NCI-H2107 treated with DMSO at 0.1 percent for 48 hours (cell line): ENCODE results near the gene DNAH10.

ENCODE experiments used
- DNase-seq: peaks from one replicate; lab custom pipeline; 2025; ENCODE audit not compliant: unreplicated experiment; lab: John Stamatoyannopoulos, UW

DNAH10 gene

GRCh38 chr12:123794027-123794426 lies 31.9 kb downstream of the DNAH10 start:
- DNase-seq: no peak

DNA sequence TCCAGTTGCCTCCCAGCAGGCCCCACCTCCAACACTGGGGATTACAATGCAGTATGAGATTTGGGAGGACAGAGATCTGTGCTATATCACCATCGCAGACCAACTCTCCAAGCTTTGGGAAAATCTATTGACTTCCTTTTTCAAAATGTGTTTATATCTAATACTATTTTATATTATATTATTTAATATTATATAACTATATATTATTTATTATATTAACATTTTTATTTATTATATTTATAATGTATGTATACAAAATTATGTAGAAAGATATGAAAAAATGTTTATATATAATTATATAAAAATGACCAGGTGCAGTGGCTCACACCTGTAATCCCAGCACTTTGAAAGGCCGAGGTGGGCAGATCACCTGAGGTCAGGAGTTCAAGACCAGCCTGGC lies 36.4 kb downstream of the DNAH10 start:
- no peak for DNase-seq

GRCh38 chr12:123799227-123799626 lies 37.1 kb downstream of the DNAH10 start:
- DNase-seq: no peak

DNA sequence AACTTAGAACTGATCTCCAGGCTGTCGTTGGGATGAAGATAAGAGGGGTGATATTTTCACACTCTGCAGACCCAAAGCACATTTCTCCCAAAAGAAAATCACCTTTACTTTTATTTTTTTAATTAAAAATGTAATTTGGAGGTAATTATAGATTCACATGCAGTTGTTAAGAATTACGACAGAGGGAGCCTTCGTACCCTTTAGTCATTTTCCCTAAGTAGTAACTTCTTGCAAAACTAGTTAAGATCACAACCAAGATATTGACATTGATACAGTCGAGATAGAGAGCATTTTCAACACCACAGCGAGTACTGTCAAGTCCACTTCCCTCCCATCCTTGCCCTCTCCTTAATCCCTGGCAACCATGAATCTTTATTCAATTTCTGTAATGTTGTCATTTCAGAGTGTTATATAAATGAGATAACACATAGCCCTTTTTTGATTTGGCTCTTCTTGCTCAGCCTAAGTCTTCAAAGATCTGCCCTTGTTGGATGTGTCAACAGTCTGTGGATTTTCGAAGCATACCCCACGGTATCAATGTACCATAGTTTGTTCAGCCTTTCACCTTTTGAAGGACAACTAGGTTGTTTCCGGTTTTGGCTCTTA lies 39.6 kb downstream of the DNAH10 start:
- no peak for DNase-seq

- no peak for DNase-seq
Observed at GRCh38 chr12:123805173-123805572, 43.1 kb downstream of the DNAH10 start.

- no peak for DNase-seq
Observed at GRCh38 chr12:123807002-123807401, 44.9 kb downstream of the DNAH10 start.

- DNase-seq: no peak
Observed at GRCh38 chr12:123807670-123808069, 45.6 kb downstream of the DNAH10 start.

DNA sequence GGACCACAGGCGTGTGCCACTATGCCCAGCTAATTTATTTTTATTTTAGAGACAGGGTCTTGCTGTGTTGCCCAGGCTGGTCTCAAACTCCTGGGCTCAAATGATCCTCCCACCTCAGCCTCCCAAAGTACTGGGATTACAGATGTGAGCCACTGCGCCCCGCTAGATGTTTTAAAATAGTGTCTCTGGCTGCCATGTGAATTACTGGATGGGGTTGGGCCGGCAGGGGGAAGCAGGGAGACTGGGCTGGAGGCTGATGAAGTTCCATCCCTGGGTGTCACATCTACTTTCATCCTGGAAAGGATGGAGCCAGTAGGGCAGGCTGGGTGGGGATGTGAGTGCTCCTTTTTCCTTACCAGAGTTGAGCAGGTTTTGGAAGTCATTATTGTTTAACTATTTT lies 46.1 kb downstream of the DNAH10 start:
- DNase-seq: no peak

- DNase-seq: no peak
Observed at GRCh38 chr12:123813349-123813748, 51.2 kb downstream of the DNAH10 start.

GRCh38 chr12:123815968-123816367 lies 53.9 kb downstream of the DNAH10 start:
- DNase-seq: no peak

GRCh38 chr12:123816896-123817537 lies 54.9 kb downstream of the DNAH10 start:
- DNase-seq: no peak

GRCh38 chr12:123822804-123823203 lies 60.7 kb downstream of the DNAH10 start:
- no peak for DNase-seq

GRCh38 chr12:123828120-123828519 lies 66.0 kb downstream of the DNAH10 start:
- DNase-seq: no peak

DNA sequence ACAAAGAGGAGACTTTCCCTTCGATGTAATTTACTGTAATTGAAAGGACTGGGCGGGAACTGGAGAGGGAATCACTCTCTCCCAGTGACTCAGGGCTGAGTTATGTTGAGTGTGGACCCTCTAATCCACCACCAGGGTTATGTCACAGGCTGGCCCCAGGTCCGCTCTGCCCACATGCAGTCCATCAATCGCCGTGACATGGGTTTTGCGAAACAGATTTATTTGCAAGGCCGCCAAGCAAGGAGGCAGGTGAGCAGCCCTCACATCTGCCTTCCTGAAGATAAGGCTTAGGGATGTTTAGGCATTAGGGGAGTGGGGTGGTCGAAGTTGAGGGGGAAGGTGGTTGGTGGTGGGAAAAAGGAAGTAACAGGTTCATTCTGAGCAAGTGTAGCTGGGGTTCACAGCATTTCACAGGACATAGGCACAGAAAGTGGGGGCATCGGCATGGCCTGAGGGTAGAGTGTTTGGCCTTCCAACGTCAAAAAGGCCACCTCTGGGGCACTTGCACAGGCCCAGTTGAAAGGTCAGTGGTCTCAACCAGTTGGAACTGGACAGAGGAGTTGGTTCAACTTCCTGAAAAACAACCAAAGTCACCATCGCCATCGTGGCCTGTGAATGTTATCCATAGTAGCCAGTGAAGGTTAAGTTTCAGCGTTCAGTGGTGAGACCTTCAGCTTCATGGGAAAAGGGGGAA lies 66.9 kb downstream of the DNAH10 start:
- no peak for DNase-seq

GRCh38 chr12:123829561-123829960 lies 67.5 kb downstream of the DNAH10 start:
- DNase-seq: no peak

GRCh38 chr12:123830675-123831074 lies 68.6 kb downstream of the DNAH10 start:
- DNase-seq: no peak

DNA sequence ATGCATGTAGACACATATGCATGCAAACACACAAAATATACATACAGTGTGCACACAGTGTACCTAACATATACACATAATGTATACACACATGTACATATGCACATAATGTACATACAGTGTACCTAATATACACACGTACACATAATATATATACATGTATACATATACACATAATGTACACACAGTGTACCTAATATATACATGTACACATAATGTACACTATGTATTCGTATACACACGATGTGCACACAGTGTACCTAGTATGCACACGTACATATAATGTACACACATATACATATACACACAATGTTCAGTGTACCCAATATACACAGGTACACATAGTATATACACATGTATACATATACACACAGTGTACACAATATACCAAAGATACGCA lies 70.0 kb downstream of the DNAH10 start:
- no peak for DNase-seq

DNA sequence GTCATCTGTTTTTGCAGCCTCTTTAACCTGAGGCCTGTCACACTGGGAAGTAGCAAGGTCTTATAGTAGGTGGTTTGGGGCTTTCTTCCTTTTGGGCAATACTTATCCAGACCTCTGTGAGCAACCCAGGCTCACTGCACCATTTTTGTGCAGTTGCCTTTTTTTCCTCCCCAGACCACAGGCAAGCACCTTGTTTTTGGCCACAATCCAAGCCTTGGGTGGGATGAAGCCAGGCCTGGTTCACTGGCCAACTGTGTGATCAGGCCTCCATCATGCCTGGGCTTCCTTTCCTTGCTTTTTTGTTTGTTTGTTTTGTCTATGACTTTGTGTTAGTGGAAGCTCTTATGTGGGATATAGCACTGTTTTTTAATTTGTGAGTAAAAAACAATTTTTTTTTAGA lies 71.7 kb downstream of the DNAH10 start:
- no peak for DNase-seq

DNA sequence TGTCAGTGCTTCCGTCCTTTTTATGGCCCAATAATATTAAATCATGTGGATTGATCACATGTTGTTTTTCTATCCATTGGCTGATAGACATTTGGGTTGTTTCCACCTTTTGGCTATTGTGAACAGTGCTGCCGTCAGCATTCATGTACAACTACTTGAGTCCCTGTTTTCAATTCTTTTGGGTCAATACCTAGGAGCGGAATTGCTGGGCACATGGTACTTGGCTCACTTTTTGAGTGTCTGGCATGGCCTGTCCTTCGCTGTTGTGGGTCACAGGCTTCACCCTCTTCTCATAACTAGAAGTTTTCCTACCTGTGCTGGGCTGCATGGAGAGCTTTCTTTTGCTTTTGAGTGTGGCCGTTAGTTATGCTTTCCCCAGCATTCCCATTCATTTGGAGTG lies 72.7 kb downstream of the DNAH10 start:
- DNase-seq: no peak

GRCh38 chr12:123836292-123836691 lies 74.2 kb downstream of the DNAH10 start:
- DNase-seq: no peak

DNA sequence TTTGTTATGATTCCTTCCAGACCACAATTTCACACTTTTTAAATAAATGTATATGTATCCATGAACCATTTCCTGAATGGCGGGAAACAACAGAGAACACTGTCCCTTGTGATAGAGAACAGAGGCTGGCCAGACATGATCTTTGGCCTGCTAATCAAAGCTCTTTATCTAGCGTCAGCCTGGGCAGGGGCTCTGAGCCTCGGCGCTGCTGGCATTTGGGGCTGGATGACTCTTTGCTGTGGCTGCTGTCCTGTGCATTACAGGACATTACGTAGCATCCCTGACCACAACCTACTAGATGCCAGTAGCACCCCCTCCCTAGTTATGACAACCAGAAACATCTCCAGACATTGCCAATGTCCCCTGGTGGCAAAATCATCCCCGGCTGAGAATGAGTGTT lies 77.7 kb downstream of the DNAH10 start:
- no peak for DNase-seq

DNA sequence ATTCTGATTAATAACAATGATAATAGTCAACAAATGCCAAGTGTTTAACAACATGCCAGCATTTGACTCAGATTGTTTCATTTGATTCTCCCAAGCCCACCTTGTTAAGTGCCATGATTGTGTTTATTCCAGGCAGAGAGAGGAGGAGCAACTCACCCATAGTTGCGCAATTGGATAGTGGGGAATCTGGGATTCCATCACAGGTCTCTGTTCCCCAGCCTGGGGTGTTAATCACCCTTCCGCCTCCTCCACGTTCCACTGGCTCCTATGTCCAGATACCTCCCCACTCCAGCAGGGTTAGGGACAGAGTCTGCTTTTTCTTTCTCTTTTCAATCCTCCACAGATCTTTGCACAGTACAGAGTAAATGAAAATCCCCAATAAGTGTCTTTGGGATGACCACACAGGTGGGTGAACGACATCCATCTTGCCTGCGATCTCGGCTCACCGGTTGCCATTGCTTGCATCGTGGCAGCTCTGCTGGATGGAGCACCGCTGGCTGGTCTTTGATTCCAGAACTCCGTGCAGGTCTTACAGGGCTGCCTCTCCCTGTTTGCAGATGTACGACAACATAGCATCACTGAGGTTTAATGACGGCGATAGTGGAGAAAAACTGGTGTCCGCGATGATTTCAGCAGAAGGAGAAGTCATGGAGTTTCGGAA lies 78.8 kb downstream of the DNAH10 start:
- no peak for DNase-seq
